Stimulated activated CD4-positive, alpha-beta T cell treated with anti-CD3 and anti-CD28 coated beads, Interleukin-1b, Interleukin-23, amount 100 ng/mL, for 4 hours (primary cell): ENCODE results near the gene RHOA.

Experiments used
- DNase-seq, 2 donors: peaks; one replicate each; pipeline ENCODE4 v3.0.0-alpha.2; 2020; ENCODE audit warnings: low read depth in 2 of 2

RHOA gene

DNA sequence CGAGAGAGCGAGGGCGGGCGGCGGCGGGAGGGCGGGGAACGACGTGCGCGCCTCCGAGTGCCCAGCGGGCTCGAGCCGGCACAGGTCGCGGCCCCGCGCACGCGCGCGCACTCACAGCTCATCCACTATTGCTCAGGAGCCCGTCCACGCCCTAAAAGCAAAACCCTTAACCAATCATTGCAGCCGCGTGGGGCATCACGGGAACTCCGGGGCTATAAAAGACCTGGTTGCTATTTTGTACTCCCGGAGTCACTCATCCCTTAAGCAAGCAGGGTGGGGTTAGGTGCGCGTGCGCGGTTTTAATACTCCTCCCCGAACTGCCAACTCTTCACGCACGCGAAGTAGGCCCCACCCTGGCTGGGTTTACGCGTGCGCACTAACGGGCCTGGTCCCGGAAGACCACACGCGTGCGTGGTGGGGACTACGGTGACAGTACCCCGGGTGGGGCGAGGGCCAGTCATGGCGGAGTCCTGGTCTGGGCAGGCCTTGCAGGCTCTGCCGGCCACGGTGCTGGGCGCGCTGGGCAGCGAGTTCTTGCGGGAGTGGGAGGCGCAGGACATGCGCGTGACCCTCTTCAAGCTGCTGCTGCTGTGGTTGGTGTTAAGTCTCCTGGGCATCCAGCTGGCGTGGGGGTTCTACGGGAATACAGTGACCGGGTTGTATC lies at the start of gene RHOA, which contains the start of gene TCTA:
Gene RHOA, minus strand, starts transcription at position 9 of the 664 bp plus-strand sequence. CDS start 36,387 bp downstream, outside the sequence.
Gene TCTA, plus strand, starts transcription at position 456 of the 664 bp plus-strand sequence. Its CDS starts 4 bp downstream, at position 460.
- DNase-seq: peak; percentile 98 to 99

DNA sequence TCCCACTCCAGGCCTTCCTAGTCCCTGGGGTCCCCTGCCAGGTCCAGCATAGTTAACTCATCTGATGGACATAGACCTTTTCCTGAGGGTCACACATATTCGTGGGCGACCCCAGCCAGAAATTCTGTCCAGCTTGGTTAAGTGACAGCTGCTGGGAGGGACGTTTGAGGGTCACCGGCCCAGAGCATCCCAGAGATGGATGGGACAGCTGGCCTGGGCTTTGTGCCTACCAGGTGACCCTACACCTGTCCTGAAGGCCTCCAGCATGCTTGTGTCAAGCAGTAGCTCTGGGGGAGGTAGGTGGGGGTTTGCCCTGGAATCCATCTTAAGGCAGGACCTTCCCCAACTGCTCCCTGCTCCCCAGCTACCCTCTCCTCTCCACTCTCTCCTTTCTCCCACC lies 49.2 kb upstream of the RHOA start:
- DNase-seq: no peak

DNA sequence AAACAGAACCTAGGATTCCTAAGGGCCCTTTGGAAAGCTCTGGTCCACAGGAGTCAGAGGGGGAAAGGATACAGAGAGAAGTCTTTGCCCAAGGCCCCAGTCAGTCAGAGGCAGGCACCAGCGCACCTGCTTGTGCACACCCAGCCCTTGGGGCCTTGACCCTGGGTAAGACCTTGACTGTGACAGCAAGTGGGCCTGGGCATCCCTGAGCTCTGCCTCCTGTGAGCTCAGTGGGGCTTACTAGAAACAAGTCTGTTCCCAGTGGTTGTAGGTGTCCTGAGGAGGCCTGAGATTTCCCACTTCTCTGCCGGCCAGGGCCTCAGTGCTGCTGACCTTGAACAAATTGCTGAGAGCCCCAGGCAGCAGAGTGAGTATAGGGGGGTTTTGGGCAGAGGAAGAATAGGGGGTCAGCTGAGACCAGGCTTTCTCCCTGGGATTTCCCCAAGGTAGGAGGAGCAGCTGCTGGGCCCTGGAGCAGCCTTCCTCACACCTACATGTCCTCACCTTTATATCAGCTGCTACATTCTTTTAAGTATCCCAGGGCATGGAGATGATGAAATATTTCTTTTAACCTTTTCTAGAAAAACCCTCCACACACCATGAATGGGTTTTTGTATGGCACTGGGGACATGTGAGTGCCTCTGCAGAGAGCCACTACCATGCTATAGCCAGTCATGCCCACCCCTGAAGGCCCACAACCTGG lies 48.6 kb upstream of the RHOA start:
- DNase-seq: no peak

DNA sequence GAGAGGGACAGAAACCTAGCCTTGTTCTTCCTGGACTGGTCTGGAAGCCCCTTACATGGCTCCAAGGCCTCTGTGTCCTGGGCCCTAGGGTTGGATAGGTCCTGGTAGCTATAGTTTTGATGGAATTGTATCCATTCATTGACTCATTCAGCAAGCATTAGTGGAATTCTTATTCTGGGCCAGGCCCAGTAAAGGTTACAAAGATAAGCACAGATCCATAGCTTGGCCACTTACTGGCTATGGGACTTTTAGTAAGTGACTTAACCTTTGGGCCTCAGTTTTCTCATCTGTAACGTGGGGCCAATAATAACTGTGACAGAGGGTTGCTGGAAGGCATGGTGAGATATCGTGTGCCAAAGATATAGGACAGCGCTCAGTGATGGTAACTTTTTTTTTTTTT lies 44.7 kb upstream of the RHOA start:
- no peak for DNase-seq

DNA sequence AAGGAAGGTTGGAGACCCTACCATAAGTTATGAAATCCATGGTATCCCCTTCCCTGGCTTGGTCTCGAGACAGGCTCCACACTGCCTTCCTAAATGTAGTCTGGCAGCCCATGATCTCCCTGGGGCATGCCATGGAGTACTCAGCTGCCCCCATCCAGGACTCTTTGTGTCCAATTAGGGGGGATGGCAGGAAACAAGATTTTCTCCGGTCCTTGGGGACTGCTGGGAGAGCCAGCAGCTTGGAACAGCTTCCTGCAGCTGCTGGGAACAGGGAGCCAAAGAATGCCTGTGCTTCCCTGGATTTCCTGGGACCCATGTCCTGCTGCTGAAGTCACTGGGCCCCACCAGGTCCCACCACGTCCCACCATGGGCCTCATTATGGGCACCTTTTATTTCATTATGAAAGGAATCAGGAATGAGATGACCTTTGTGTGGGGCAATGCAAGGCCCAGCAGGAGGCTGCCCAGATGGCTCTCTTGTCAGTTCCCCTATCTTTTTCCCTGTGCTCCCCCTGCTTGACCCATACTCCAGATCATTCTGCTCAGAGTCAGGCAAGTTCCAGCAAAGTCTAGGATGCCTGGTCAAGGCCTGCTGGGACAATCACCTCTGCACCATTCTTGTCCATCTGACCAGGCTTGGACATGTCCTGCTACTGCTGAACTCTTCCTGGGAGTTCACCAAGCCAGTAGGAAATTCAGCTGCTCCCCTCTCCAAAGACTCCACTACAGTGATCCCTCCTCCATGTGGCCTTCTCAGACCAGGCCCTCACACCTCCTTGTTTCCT lies 43.3 kb upstream of the RHOA start:
- no peak for DNase-seq

DNA sequence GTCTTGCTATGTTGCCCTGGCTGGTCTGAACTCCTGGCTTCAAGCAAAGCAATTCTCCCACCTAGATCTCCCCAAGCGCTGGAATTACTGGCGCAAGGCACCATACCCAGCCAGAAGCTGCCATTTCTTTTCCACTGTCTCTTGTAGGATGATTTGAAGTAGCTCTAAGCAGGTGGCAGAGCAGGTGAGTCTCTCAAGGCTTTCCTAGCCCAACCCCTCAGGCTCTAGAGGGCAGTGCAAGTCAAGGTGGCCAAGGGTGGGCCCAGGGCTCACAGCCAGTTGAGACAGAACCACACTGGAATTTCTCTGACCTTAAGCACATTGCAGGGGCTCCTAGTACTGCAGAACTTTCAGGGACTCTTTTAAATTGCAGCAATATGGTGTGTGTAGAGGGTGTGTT lies 42.7 kb upstream of the RHOA start:
- no peak for DNase-seq

DNA sequence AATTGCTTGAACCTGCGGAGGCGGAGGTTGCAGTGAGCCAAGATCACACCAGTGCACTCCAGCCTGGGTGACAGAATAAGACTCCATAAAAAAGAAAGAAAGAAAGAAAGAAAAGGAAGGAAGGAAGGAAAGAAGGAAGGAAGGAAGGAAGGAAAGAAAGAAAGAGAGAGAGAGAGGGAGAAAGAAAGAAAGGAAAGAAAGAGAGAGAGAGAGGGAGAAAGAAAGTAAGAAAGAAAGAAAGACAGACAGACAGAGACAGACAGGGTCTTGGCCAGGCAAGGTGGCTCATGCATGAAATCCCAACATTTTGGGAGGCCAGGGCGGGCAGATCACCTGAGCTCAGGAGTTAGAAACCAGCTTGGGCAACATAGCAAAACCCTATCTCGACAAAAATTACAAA lies 41.8 kb upstream of the RHOA start:
- DNase-seq: no peak

DNA sequence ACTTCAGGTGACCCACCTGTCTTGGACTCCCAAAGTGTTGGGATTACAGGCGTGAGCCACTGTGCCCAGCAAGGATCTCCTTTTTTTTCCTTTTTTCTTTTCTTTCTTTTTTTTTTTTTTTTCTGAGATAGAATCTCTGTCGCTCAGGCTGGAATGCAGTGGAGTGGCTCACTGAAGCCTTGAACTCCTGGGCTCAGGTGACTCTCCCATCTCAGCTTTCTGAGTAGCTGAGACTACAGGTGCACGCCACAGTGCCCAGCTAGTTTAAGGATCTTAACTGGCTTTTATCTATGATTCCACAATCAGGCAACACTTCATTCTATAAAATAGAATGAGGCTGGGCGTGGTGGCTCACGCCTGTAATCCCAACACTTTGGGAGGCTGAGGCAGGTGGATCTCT lies 33.6 kb upstream of the RHOA start:
- DNase-seq: no peak

DNA sequence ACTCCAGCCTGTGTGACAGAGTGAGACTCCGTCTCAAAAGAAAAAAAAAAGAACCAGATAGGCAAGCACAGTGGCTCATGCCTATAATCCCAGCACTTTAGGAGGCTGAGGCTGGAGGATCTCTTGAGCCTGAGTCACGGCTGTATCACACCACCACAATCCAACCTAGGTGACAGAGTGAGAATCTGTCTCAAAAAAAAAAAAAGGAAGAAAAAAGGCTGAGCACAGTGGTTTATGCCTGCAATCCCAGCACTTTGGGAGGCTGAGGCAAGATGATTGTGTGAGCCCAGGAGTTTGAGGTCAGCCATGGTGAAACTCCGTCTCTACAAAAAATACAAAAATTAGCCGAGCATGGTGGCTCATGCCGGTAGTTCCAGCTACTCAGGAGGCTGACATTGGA lies 23.0 kb upstream of the RHOA start:
- no peak for DNase-seq

DNA sequence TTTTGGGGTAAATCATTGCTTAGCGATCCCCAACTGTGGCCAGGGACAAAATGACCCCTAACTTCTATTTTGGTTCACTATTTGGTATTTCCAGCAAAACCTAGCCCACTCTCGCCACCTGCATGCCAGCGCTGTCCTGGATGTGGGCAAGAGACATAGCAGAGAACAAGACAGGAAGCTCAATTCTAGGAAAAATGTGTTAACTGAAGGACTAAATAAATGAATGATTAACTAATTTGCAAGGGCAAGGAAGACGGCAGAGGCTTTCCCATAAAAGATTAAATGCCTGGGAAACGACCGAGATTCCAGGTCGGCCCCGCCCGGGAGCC lies 16.9 kb upstream of the RHOA start:
- no peak for DNase-seq

DNA sequence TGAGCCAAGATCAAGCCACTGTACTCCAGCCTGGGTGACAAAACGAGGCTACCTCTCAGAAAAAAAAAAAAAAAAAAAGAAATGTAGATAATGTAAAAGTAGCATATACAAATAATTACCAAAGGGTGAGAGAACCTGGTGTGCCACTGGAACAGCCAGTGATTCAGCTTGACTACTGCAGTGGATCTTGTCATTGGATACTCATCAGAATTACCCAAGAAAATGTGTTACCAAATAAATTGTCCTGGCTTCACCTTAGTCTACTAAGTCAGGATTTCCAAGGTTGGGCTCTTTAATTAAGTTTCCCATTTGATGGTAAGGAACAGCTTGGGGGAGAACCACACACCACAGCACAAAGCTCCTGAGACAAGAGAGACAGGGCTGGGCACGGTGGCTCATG lies 15.8 kb upstream of the RHOA start:
- DNase-seq: no peak

DNA sequence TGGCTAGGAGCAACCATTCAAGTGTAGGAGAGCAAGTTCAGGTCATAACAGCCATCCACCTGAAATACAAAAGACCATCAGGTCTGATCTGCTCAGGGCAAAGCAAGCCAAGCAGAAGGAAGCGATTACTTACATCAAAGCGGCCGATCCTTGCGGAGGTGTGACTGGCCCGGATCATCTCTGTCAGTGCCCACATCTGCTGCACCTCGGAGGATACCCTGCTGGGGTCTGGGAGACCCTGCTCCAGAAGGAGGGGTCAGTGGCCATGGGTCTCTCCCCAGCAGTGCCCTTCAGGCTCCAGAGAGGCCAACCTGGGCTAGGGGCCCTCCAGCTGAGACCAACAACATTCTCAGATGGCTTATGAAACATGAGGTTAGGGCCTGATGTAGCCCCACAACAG lies 13.0 kb upstream of the RHOA start:
- DNase-seq: no peak

DNA sequence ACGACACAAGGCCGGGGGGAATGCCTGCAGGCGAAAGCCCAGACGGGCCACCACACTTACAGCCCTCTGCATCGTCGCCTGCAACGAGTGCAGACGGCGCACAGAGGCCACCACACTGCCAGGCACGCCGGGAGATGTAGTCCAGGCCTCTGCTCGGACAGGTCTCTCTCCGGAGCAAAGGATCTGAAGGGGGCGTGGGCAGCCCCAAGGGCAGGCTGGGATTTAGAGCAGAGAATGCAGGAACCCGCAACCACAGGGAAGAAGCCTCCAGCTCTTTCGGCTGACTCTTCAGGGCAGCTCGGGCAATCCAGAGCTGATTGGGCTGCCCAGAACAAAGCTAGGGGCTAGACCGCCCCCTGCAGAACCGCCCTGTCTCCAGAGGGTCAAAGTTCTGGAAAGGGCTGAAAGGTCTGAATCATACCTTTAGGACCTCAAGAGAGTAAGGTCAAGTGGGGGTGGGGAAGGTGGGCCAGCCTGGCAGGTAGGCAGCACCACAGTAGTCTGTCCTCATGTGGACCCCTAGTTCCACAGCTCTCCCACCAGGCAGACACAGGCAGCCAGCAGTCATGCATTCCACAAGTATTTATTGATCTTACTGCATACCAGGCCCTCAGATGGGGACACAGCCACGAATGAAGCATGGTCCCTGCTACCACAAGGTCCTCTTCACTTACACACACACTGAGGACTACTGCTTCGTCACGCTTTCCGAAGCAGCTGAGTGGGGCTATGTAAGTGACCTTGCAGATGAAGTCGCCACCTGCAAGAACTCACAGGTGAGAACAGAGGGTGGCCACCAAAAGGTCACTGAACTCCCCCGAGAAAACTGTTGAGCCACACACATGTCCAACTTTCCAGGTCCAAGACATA lies 10.8 kb upstream of the RHOA start, which contains the start of gene AMT:
Gene AMT, minus strand, starts transcription at position 95 of the 870 bp plus-strand sequence. Its CDS starts 23 bp downstream, at position 72.
- DNase-seq: no peak

DNA sequence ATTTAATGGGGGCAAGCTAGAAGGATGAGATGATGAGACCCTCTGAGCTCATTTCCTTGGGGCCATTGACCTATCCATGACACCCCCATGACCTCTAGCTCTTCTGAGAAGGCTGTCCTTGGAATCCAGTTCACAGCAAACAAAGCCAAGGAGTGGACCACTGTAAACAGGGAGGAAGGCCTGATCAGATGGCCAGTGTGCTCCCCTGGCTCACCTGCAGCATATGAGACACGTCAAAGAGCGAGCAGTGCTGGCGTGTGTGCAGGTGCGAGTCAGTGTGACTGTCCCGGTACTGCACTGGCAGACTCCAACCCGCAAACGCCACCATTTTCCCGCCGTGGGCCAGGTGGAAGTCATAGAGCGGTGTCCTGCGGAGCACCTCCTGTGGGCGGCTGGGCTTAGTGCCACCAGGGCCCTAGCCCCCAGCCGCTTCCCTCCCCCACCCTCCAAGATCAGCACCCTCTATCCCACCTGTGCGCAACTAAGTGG lies 10.2 kb upstream of the RHOA start:
- DNase-seq: no peak

DNA sequence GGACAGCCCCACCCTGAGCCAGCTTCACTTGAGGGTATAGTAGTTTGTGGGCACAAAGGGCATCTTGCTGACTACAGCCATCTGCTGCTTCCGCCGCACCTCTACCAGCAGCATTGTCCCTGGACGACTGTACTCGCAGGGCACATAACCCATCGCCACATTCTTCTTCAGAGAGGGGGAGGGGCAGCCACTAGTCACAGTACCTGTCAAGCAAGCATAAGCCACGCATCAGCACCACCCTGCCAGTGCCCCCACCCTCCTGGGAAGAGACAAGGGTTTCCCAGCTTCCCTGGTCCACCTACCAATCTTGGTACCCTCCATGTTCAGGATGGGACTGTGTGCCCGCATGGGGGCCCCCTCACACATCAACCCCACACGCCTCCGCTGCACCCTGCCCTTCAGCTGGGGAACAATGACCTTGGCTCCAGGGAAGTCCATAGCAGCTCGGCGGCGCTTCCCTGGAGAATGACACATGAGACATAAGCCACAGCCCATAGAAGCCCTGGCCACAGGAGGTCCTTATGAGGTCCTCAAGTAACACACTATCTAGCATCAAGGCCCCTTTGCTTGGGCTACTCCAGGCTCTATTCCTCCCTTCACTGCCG lies 5.8 kb upstream of the RHOA start:
- no peak for DNase-seq

DNA sequence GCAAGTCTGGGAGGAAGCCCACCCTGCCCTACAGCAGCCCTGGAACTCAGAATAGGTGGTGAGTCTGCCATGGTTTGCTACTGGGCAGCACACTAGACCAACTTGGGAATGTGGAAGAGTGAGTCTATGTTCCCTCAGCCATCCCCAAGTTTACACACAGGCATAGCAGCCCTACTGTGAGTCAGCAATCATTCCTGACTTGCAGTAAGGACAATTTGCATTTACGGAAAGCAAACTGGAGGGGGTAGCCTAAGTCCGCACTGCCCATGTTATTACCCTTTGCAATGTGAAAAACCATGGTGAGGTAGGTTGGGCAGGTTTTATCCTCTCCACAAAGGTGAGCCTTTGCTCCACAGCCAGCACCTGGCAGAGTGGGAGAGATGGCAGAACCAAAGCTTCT lies 5.1 kb upstream of the RHOA start:
- no peak for DNase-seq

DNA sequence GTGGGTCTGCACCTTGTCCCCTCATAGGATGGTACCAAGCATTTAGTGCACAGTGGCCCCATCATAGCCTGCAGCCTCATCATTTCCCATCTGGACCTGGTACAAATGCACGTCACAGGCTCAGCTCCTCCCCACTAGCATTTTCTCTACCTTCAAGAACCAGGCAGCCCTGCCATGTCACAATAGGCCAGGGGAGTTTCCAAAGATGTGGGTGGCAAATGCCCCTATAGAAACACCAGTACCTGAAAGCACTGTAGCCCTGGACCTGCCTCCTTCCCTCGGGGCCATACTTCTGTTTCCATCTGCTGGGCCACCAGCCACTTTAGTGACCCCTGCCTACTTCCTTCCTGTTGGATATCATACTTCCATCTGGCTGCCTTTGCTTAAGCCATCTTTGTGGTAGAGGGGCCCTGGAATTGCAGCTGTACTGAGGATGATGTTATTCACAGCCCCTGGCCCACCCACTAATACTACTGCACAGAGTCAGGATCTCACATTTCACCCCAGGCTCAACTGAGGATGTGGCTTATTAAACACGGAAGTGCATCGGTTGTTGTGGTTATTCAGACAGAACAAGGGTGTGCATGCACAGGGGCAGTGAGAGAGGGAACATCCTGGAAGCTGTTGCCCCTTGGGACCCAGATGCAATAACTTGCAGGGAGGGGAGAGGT lies 4.3 kb upstream of the RHOA start:
- peak; percentile 39 to 49 for DNase-seq

DNA sequence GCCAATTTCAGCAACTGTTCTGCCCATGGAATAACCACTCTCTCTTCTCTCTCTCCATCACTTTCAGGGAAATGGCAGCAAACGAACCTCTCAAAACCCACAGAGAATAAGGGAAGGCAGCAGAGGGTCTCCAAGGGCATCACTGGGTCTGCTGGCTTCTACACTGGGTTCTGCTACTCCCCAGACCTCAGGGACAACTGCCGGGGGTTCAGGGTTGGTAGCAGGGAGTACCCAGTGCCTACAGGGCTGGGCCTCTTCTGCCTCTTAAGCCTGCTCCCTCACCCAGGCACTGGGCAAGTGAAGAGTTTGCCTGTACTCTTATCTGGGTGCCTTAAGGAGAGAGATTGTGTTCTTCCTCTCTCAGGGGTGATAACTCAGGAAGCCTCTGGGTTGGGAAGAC lies 3.0 kb upstream of the RHOA start:
- DNase-seq: no peak

DNA sequence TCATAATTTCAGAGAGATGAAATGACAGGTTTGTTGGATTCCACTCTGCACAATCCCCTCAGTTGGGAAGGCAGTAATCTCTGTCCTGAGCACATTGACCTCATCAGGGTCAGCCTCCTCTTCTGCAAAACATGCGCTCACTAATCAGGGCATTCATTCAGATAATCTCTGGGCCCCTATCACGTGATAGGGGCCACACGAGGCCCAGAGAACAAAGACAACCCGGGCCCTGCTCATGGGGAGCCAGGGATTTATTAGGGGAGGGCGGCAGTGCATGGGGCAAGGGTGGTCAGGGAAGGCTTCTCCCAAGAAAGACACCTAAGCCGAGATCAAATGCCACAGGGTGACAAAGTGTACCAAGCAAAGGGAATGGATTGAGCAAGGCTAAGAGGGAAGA lies 1.6 kb upstream of the RHOA start:
- no peak for DNase-seq

DNA sequence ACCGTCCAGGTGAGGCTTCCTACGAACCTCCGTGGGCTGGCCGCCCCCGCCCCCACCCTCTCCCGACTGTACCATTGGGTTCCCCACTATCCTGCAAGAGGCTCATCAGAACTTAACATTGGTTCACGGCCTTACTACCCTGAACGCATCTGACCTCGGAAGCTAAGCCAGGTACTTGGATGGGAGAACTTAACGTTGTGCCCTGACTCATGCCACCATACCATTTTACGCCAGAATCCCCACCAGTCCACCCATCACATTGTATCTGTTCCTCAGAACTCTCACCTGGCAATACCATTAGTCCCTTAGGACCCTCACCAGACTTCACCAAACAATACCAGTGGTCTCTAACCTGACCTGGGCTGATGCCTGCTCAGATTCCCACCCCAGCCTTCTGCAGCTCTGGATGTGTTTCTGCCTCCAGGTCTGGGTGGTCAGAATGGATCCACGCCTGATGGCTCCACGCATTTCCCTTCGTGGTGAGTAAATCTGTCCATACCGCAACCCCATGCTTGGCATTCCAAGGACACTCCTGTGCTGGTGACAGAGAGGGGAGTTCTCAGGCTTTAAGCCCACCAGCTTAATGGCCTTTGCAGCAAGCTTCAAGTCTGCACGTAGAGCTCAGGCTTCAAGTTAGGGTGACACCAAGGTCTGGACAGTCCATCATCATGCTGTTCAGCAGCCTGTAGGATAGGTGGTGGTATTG lies 1.0 kb upstream of the RHOA start:
- DNase-seq: no peak
